Trophoblast cell (in vitro differentiated cells and primary cell): ENCODE data around the gene TANGO6.

Source experiments
- DNase-seq, 2 donors: peaks; one replicate each; pipeline ENCODE4 v3.0.0-alpha.2; 2016
- H2AFZ ChIP-seq: 2 replicates; pipeline ENCODE4 v1.6.1; 2013; ENCODE audit warnings: low read length, moderate library complexity, mild to moderate bottlenecking; ENCODE audit not compliant: insufficient read depth, poor library complexity
- H2AK5ac ChIP-seq: 2 replicates; pipeline ENCODE4 v1.6.1; 2013; ENCODE audit warnings: mild to moderate bottlenecking, low read length
- H2BK120ac ChIP-seq: 2 replicates; pipeline ENCODE4 v1.6.1; 2013; ENCODE audit warnings: low read length, mild to moderate bottlenecking, moderate library complexity; ENCODE audit not compliant: insufficient read depth, poor library complexity
- H2BK12ac ChIP-seq: 2 replicates; pipeline ENCODE4 v1.6.1; 2013; ENCODE audit warnings: mild to moderate bottlenecking, low read length, moderate library complexity
- H2BK5ac ChIP-seq: 2 replicates; pipeline ENCODE4 v1.6.1; 2013; ENCODE audit warnings: low read length, low read depth, moderate library complexity, mild to moderate bottlenecking; ENCODE audit not compliant: poor library complexity
- H3K14ac ChIP-seq: 2 replicates; pipeline ENCODE4 v1.6.1; 2013; ENCODE audit warnings: mild to moderate bottlenecking, low read length
- H3K18ac ChIP-seq: 2 replicates; pipeline ENCODE4 v1.6.1; 2013; ENCODE audit warnings: mild to moderate bottlenecking, low read length
- H3K23ac ChIP-seq: 2 replicates; pipeline ENCODE4 v1.6.1; 2013; ENCODE audit warnings: low read length
- H3K27ac ChIP-seq: 2 replicates; pipeline ENCODE4 v1.5.1; 2013; ENCODE audit warnings: low read depth, mild to moderate bottlenecking, inconsistent platforms, low read length, moderate library complexity
- H3K27me3 ChIP-seq: 2 replicates; pipeline ENCODE4 v1.6.1; 2013; ENCODE audit warnings: inconsistent platforms, mild to moderate bottlenecking, low read length, moderate library complexity; ENCODE audit not compliant: insufficient read depth
- H3K36me3 ChIP-seq, 2 experiments: 1 replicate in 1 of 2; 2 replicates in 1 of 2; pipeline ENCODE4 v1.6.1; 2013; ENCODE audit warnings: low read length in 2 of 2, mild to moderate bottlenecking in 2 of 2, moderate library complexity in 1 of 2; ENCODE audit not compliant: insufficient read depth in 2 of 2, control insufficient read depth in 1 of 2
- H3K4ac ChIP-seq: 2 replicates; pipeline ENCODE4 v1.6.1; 2013; ENCODE audit warnings: low read depth, mild to moderate bottlenecking, low read length, moderate library complexity
- H3K4me1 ChIP-seq, 2 experiments: 1 replicate in 1 of 2; 2 replicates in 1 of 2; pipeline ENCODE4 v1.6.1; 2013; ENCODE audit warnings: low read length in 2 of 2, mild to moderate bottlenecking in 2 of 2, moderate library complexity in 1 of 2; ENCODE audit not compliant: insufficient read depth in 2 of 2, control insufficient read depth in 1 of 2
- H3K4me2 ChIP-seq: 2 replicates; pipeline ENCODE4 v1.6.1; 2013; ENCODE audit warnings: inconsistent platforms, mild to moderate bottlenecking, low read length, moderate library complexity
- H3K4me3 ChIP-seq: 2 replicates; pipeline ENCODE4 v1.5.1; 2013; ENCODE audit warnings: mild to moderate bottlenecking, low read depth, low read length, inconsistent platforms
- H3K79me1 ChIP-seq: one replicate; pipeline ENCODE4 v1.6.1; 2013; ENCODE audit warnings: low read length
- H3K79me2 ChIP-seq: 2 replicates; pipeline ENCODE4 v1.6.1; 2013; ENCODE audit warnings: low read length, mild to moderate bottlenecking; ENCODE audit not compliant: control insufficient read depth, insufficient read depth, poor library complexity
- H3K9ac ChIP-seq: 2 replicates; pipeline ENCODE4 v1.6.1; 2013; ENCODE audit warnings: mild to moderate bottlenecking, low read length
- H3K9me3 ChIP-seq: 2 replicates; pipeline ENCODE4 v1.6.1; 2013; ENCODE audit warnings: low read depth, mild to moderate bottlenecking, control low read depth, inconsistent platforms, low read length; ENCODE audit not compliant: insufficient read depth
- H4K12ac ChIP-seq: 2 replicates; pipeline ENCODE4 v1.6.1; 2013; ENCODE audit warnings: low read depth, mild to moderate bottlenecking, low read length, moderate library complexity
- H4K8ac ChIP-seq: 2 replicates; pipeline ENCODE4 v1.6.1; 2013; ENCODE audit warnings: low read depth, mild to moderate bottlenecking, low read length, moderate library complexity
- H4K91ac ChIP-seq: one replicate; pipeline ENCODE4 v1.6.1; 2013; ENCODE audit warnings: low read depth, mild to moderate bottlenecking, low read length, moderate library complexity
- WGBS: extraction: QIAGEN DNeasy Blood & Tissue Kit; methylation state at CpG from one replicate; pipeline ENCODE4 v1.1.7; 2013; ENCODE audit warnings: missing lambda C conversion rate; ENCODE audit not compliant: insufficient read length, insufficient coverage; ENCODE audit errors: extremely low coverage; 5-methylcytosine and 5-hydroxymethylcytosine counted together

Gene TANGO6

DNA sequence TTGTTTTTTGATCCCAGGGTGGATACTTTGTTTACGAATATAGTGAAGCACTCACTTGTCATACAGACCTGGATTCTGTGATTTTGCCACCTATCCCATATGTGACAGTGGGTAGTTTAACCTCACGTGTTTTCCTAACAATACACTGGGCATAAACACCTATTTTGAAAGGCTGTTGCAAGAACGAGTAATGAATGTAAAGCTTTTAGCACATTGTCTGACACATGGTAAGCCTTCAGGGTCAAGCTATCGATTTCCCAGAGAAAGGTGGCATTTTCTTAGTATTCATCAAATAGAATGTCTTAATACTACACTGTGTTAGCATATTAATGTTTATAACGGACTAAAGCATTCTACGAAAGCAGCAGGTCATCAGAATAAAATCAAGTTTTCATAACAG is 287.1 kb downstream of the TANGO6 start:
- no peak overlapping the region for H3K14ac ChIP-seq
- no peak overlapping the region for H2AFZ ChIP-seq
- H3K4ac ChIP-seq = peak overlapping the region; percentile 40
- no peak overlapping the region for H4K8ac ChIP-seq
- no peak overlapping the region for H3K4me2 ChIP-seq
- no peaks in the 10 kb centered on the region for H3K27me3 ChIP-seq
- H2BK5ac ChIP-seq = no peak overlapping the region
- H2AK5ac ChIP-seq = no peak overlapping the region
- peaks cover 21% of the 10 kb centered on the region for H3K79me2 ChIP-seq
- H3K27ac ChIP-seq = no peak overlapping the region
- no peak overlapping the region for H2BK120ac ChIP-seq
- DNase-seq = no peak
- H3K4me1 ChIP-seq = no peaks in the 10 kb centered on the region
- no peaks in the 10 kb centered on the region for H3K9me3 ChIP-seq
- no peak overlapping the region for H3K9ac ChIP-seq
- WGBS = no CpG with 5 or more reads among the region's 6 CpGs
- peaks cover 4 to 7% of the 10 kb centered on the region in 2 experiments for H3K36me3 ChIP-seq
- H3K23ac ChIP-seq = peak overlapping the region; percentile 78
- H3K4me3 ChIP-seq = no peak overlapping the region
- no peak overlapping the region for H4K91ac ChIP-seq
- H2BK12ac ChIP-seq = no peak overlapping the region
- no peak overlapping the region for H4K12ac ChIP-seq
- H3K79me1 ChIP-seq = peaks cover 14% of the 10 kb centered on the region
- no peak overlapping the region for H3K18ac ChIP-seq

DNA sequence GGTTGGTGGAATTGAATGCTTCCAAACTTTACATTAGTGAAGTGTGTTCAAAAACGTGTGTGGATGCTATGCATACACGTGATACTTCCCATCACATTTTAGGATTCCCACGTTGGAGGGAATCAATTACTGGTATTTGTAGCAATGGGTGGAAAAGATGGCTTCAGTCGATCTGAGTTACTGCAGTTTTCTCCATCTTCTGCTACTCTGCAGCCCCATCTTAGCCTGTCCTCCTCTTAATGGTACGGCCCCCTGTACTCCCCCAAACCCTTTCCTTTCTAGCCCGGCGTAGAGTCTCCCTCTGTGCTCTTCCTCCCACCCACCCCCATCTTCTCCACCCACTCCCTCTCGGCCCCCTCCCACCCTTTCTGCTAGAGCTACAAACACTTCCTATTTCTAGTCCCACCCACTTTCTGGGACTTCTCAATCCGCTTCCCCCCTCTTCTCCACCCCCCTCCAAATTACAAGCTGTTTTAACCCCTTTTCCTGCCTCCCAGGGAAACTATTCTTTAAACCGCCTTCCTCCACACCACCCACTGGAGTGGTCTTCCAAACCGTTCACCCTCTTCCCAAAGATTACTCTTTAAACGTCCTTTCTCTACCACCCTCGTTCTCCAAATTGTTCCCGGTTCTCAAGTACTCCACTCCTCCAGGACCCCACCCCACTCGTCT is 288.0 kb downstream of the TANGO6 start:
- Histone ChIP-seq H2BK5ac (peak overlapping the region; percentile 99), H3K14ac (peak overlapping the region; percentile 100), H3K4me3 (peak overlapping the region; percentile 97), H4K8ac (peak overlapping the region; percentile 99), H3K4me2 (peak overlapping the region; percentile 85), H2AK5ac (peak overlapping the region; percentile 96), H3K9me3 (no peaks in the 10 kb centered on the region), H3K36me3 (peaks cover 4 to 7% of the 10 kb centered on the region in 2 experiments), H3K27ac (peak overlapping the region; percentile 99), H3K4ac (peak overlapping the region; percentile 97), H3K9ac (peak overlapping the region; percentile 99), H3K79me1 (peaks cover 14% of the 10 kb centered on the region), H4K12ac (peak overlapping the region; percentile 99), H4K91ac (peak overlapping the region; percentile 100), H3K18ac (peak overlapping the region; percentile 100), H3K23ac (peak overlapping the region; percentile 83), H3K79me2 (peaks cover 21% of the 10 kb centered on the region), H2BK120ac (peak overlapping the region; percentile 99), H2AFZ (peak overlapping the region; percentile 86), H3K4me1 (no peaks in the 10 kb centered on the region), H3K27me3 (no peaks in the 10 kb centered on the region), H2BK12ac (peak overlapping the region; percentile 38)
- DNase-seq = no peak
- no CpG with 5 or more reads among the region's 15 CpGs for WGBS

DNA sequence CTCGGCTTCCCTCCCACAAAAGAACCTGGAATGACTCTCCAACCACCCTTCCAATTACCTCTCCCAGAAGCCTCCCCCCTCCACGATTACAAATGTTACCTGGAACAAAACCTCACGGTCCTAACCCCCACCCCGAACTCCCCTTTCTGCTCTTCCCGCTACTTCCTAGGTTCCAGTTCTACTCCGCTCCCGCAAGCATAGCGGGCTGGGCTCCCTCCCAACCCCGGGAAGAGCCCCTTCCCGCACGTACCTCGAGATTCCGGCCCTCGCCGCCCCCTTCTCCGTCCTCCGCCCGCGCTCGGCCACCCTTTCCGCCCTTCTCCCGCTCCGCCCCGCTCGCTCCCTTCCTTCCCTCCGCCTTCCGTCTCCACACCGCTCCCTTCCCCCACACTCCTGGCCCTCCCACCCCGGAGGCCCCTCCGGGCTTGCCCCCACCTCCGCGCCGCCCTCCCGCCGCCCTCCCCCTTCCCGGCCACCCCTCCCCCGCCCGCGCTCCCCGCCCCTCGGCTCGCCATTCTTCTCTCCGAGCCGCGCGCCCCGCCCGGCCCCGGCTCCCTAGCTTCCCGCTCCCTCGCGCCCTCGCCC is 288.6 kb downstream of the TANGO6 start:
- DNase-seq = peak; percentile 16 to 60
- peaks cover 21% of the 10 kb centered on the region for H3K79me2 ChIP-seq
- H3K4ac ChIP-seq = peak overlapping the region; percentile 97
- H4K8ac ChIP-seq = peak overlapping the region; percentile 99
- peak overlapping the region; percentile 99 for H3K27ac ChIP-seq
- peak overlapping the region; percentile 16 for H3K23ac ChIP-seq
- peak overlapping the region; percentile 99 for H2BK120ac ChIP-seq
- H2AK5ac ChIP-seq = peak overlapping the region; percentile 96
- peak overlapping the region; percentile 99 for H3K9ac ChIP-seq
- H2AFZ ChIP-seq = peak overlapping the region; percentile 98
- peak overlapping the region; percentile 97 for H3K4me3 ChIP-seq
- no peaks in the 10 kb centered on the region for H3K27me3 ChIP-seq
- peak overlapping the region; percentile 100 for H3K14ac ChIP-seq
- peak overlapping the region; percentile 100 for H4K12ac ChIP-seq
- H3K36me3 ChIP-seq = peaks cover 6 to 7% of the 10 kb centered on the region in 2 experiments
- H4K91ac ChIP-seq = peak overlapping the region; percentile 100
- H3K79me1 ChIP-seq = peaks cover 14% of the 10 kb centered on the region
- H3K18ac ChIP-seq = peak overlapping the region; percentile 100
- no CpG with 5 or more reads among the region's 53 CpGs for WGBS
- H3K4me2 ChIP-seq = peak overlapping the region; percentile 85
- H3K9me3 ChIP-seq = no peaks in the 10 kb centered on the region
- peak overlapping the region; percentile 30 for H2BK12ac ChIP-seq
- peak overlapping the region; percentile 99 for H2BK5ac ChIP-seq
- H3K4me1 ChIP-seq = no peaks in the 10 kb centered on the region

DNA sequence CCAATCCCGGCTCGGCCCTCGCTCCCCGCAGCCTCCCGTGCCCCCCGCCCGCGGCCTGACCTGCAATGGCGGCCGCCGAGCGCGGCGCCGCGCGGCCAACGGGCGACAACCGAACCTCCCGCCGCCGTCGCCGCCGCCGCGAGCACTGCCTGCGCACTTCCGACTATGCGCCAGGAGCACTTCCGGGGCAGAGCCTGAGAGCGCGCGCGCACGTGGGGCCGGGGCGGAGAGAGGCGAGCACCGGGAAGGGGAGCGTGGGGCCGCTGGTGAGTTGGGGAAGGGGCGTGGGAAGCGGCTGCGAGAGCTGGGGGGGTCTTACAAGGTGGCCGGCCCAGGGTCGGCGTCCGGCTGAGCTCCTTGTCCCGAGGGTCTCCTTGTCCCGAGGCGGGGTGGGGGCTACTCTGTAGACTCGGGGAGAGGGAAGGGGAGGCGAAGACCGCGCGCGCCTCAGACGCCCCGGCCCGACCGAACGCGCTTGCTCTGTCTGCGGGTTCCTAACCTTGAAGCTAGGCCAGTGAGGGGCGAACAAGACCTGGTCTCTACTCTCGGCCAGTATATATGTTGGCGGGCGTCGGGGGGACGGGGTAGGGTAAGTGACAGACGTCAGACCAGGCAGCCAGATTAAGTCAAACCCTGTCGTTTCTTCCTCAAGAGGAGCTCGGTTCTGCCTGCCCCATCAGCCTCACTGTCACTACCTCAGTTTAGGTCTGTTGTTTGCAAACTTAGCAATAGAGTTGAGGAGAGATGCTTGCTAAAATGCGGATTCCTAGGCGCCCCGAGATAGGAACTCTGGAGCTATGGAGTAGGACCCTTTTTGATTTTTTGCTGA is 289.3 kb downstream of the TANGO6 start, which contains the start of the genes CHTF8 and UTP4:
TSS of gene CHTF8 (minus strand) at position 165 of the 829 bp plus-strand sequence. CDS start 11,130 bp downstream, outside the sequence.
TSS of gene UTP4 (plus strand) at position 226 of the 829 bp plus-strand sequence. CDS start 811 bp downstream, outside the sequence.
- H4K8ac ChIP-seq = peak within 1 kb of the TSS; percentile 99
- H4K91ac ChIP-seq = peak within 1 kb of the TSS; percentile 100
- peak within 1 kb of the TSS; percentile 99 for H2BK5ac ChIP-seq
- peak within 1 kb of the TSS; percentile 99 for H3K9ac ChIP-seq
- WGBS = no CpG with 5 or more reads among the region's 78 CpGs
- H2BK120ac ChIP-seq = peak within 1 kb of the TSS; percentile 99
- peak within 1 kb of the TSS; percentile 85 for H3K4me2 ChIP-seq
- H3K9me3 ChIP-seq = no peaks in the 10 kb centered on the region
- H3K79me1 ChIP-seq = peaks cover 14% of the 10 kb centered on the region
- H2BK12ac ChIP-seq = peak within 1 kb of the TSS; percentile 38
- H3K36me3 ChIP-seq = peaks cover 6 to 7% of the 10 kb centered on the region in 2 experiments
- H3K27me3 ChIP-seq = no peaks in the 10 kb centered on the region
- H3K4me3 ChIP-seq = peak within 1 kb of the TSS; percentile 97
- H3K27ac ChIP-seq = peak within 1 kb of the TSS; percentile 99
- peaks cover 21% of the 10 kb centered on the region for H3K79me2 ChIP-seq
- peak within 1 kb of the TSS; percentile 98 for H2AFZ ChIP-seq
- H3K4me1 ChIP-seq = no peaks in the 10 kb centered on the region
- H2AK5ac ChIP-seq = peak within 1 kb of the TSS; percentile 96
- H3K23ac ChIP-seq = peak within 1 kb of the TSS; percentile 16
- peak within 1 kb of the TSS; percentile 100 for H3K18ac ChIP-seq
- H4K12ac ChIP-seq = peak within 1 kb of the TSS; percentile 100
- peak; percentile 72 to 84 for DNase-seq
- peak within 1 kb of the TSS; percentile 100 for H3K14ac ChIP-seq
- H3K4ac ChIP-seq = peak within 1 kb of the TSS; percentile 98
